CD4-positive, alpha-beta T cell treated with Interleukin-4 for 4 hours (primary cell): ENCODE results near the gene TLE2.

ENCODE experiments used
- DNase-seq: peaks from one replicate; pipeline ENCODE4 v3.0.0-alpha.2; 2020

The TLE2 gene

GRCh38 chr19:3036119-3036976 is 7.3 kb upstream of the TLE2 start:
- peak; percentile 70 for DNase-seq

DNA sequence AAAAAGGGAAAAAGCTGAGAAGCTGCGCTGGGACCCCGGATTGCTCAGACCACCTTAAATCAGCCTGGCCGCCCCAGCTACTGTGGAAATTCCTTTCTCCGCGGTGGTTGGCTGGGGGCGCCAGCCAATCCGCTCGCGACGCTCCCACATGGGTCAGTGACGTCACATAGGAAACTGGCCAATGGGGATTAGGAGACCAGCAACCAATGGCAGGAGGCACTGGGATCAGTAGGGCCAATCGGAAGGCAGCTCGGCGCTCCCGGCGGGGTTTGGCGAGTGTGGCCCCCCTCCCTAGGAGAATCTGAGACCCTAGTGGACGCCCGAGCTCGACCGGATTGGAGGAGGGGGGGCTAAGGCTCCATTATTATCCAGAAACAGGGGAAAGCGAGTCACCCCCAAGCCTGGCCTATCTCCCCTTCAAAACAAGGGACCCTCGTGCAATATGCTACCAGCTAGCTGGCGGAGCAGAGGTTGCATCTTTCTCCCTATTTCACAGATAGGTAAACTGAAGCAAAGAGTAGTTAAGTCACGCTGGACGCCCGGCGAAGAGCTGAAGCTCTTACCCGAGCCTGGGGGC is 6.5 kb upstream of the TLE2 start:
- DNase-seq = peak; percentile 99

DNA sequence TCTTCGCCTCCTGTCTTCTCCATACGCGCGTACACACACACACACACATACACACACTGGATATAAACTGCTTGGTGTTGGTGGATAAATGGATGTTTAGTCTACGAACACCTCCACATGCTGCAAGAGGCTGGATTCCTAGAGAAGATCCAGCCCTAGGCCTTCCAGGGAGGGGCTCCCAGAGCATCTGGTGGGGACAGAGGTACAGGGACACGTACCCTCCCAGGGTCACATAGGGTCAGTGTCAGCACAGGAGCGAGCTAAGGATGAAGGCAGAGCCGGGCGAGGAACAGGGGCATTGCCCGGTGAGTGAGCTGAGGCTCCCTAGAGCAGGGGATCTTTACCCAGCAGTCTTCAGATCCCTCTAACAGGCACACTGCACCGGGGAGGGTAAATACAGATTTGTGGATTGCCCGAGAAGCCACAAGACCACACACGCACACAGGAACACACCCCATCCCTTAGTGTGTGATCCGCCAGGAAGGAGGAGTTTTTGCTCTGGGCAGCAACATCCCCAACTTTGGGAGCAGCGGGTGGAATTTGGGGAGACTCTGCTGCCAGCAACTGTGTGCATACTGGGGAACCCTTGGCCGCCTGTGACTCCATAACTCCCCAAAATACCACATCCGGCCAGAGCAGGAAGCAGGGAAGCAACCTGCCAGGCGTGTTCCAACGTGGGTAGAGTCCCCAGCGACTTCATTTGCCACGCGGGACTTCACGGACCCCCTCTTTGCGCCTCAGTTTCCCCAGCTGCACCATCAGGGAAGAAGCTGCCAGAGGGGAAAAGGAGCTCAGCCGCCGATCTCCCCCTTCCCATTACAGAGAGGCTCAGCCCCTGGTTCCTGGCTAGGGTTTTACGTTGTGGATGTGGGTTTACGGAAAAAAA is 5.8 kb upstream of the TLE2 start:
- peak; percentile 29 for DNase-seq

DNA sequence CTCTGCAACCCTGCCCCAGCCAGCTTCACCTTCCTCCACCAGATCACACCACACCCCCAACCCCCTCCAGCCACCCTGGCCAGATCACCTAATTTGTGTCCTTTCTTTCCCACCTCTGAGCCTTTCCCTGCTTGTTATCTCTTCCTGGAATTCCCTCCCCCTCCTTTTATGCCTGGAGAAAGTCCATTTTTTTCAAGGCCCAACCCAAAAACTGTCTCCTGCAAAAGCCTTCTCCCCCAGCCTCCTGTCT is 5.3 kb upstream of the TLE2 start:
- DNase-seq = no peak

- DNase-seq = no peak
Measured at GRCh38 chr19:3033595-3034405, 4.7 kb upstream of the TLE2 start.

DNA sequence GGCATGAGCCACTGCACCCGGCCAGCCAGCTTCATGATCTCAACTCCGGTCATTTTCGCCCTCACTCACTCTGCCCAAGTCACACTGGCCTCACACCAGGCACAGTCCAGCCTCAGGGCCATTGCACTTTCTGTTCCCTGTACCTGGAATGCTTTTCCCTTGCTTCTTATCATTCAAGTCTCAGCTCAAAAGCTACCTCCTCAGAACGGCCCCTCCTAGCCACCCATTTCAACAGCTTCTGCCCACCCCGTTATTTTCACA is 2.5 kb upstream of the TLE2 start:
- no peak for DNase-seq

GRCh38 chr19:3028305-3029064 is 595 bp downstream of the TLE2 start:
- no peak for DNase-seq

DNA sequence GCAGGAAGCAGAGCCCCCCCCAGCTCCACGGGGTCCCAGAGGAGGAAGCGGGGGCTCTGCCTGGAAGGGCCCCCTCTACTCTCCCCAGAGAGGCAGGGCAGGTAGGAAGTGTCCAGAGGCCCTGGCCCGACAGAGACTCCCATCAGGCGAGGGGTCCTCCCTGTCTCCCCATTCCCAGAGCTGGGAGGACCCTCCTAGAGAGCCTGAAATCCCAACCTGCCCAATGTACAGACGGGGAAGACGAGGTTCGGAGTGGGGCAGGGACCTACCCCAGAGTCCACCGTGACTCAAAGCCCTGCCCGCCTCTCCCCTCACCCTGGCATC is 1.1 kb downstream of the TLE2 start:
- DNase-seq = no peak

DNA sequence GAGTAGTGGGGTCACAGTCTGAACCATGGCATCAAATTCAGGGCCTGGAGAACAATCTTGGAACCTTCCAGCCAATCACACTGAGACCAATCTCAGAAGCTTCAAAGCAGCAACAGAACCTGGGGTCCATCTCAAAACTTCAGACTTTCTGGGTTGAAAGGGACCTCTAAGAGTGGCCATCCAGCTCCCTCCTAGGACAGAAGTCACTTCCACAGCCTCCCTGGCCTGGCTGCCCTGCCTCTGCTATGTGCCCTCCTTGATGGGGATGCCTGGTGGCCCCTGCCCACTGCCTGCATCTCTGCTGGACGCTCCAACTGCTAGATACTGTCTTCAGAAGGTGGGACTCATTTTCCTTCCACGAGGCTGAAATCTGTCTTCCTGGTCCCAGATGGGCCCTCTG is 1.8 kb downstream of the TLE2 start:
- no peak for DNase-seq

GRCh38 chr19:3026768-3027167 is 2.3 kb downstream of the TLE2 start:
- DNase-seq = no peak

- DNase-seq = no peak
Measured at GRCh38 chr19:3025549-3025886, 3.6 kb downstream of the TLE2 start.

DNA sequence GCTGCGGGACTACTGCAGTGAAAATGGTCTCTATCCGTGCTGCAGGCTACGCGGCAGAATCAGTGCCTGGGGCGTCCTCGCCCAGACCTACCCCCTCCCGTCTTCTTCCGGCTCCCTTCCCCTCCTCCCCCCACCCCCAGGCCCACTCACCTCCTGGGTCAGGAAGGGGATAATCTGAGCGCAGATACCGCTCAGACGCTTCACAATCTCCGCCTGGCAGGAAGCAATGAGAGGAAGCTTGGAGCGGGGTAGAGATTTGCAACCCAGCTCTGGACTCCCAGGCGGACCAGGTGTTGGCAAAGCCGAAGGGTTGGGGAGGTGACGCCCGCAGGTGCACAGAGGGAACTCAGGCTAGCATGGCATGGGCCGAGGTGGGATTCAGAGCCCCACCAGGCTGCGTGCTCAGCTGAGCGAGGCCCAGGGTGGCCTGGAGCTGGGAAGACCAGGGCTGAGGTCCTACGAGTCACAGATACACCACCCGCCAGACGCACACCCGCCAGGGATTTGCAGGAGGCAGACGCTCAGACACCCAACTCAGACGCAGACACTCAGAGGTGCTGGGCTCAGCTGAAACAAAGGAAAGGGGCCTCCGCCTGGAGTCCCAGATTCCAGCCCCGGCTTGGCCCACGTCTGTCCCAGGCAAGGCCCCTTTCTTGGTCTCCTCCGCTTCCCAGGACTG is 4.1 kb downstream of the TLE2 start:
- DNase-seq = no peak

DNA sequence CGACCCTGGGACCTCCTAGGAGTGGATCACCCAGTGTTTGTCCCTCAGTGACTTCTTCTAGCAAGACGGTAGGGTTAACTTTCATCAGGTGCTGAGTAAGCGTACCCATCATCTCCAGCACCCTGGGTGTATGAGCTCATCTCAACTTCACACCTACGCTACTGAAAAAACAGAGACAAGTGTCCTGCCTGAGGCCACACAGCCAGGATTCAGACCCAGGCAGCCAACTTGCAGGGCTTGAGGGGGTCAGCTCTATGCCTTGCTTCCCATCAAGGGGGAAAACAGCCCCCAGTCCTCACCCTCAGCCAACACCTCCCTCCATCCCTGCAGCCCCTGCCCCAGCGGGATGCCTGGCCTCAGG is 4.6 kb downstream of the TLE2 start:
- no peak for DNase-seq

GRCh38 chr19:3020321-3020960 is 8.6 kb downstream of the TLE2 start:
- no peak for DNase-seq

- no peak for DNase-seq
Measured at GRCh38 chr19:3019211-3019854, 9.7 kb downstream of the TLE2 start.

DNA sequence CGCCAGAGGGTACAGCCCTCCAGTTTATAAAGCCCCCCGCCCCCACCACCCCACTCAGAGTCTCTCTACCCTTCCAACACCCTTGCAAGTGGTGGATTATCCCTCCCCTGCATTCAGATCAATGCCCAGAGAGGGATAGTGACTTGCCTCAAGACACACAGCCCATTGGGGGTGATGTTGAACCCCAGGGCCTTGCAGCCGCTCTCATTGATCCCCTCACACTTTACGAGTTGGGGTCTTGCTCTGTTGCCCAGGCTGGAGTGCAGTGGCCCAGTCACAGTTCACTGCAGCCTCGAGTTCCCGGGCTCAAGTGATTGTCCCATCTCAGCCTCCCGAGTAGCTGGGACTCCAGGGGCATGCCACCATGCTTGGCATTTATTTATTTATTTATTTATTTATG is 11.2 kb downstream of the TLE2 start:
- DNase-seq = no peak

GRCh38 chr19:3015126-3016057 is 13.7 kb downstream of the TLE2 start:
- no peak for DNase-seq

DNA sequence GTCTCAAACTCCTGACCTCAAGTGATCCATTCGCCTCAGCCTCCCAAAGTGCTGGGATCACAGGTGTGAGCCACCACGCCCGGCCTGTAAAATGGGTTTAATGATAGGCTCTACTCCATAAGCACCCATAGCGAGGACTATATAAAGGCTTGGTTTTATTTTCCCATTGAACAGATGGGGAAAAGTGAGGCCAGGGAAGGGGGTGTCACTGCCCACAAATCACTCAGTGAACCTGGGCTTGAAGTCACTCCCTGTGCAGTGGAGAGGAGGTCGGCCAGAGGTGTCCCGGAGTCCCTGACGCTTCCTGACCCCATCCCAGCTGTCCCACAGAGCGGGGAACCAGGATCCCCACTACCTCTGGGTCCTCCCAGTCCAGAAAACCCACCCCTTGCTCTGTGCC is 14.9 kb downstream of the TLE2 start:
- DNase-seq = no peak

GRCh38 chr19:3013263-3013725 is 15.8 kb downstream of the TLE2 start:
- no peak for DNase-seq

DNA sequence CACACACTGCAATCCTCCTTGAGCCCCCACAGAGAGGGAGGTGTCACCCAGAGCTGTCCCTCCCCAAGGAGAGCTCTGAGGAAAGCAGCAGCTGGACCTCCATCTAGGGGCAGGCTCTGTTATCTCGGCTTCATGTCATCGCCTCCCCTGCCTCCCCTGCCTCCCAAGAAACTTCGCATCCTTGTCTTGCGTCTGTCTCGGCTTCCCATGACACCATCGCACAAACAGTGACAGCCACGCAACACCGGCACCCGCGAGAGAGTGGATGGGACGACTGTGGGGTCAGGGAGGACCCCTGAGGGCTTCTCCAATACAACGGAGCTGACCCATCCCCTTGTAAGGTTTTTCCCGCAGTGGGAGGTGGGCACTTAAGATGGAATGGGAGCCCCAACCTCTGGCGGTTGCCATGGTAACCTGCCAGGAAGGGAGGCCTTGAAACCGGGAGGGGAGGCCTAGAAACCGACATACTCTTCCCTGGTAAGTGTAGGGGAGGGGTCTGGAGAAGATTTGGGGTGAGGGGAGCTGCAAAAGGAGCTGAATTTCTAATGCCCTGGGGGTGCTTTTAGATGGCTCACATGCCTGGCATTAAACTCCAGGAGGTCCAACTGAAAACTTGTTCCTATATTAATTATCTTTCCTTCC is 16.3 kb downstream of the TLE2 start:
- DNase-seq = no peak
